SK-N-SH treated with all-trans-retinoic acid at 6 μM for 48 hours (cell line): ENCODE measurements around the gene LIPJ.

ENCODE experiments used
- ATAC-seq: fragments of 200-7000 bp; cut with Tn5 transposase; 3 replicates; pipeline ENCODE4 v1.9.1; 2020; ENCODE audit warnings: mild to moderate bottlenecking, moderate library complexity
- ARNTL ChIP-seq: fragments of 450-650 bp; formaldehyde crosslinking; IDR thresholded peaks from 2 replicates; pipeline ENCODE4 v1.5.0; 2020; ENCODE audit warnings: low read depth, mild to moderate bottlenecking, moderate library complexity, borderline replicate concordance
- BACH2 ChIP-seq: fragments of 250-450 bp; sonication (Bioruptor Pico); IDR thresholded peaks from 2 replicates; pipeline ENCODE4 v1.9.0; 2021; ENCODE audit warnings: mild to moderate bottlenecking, borderline replicate concordance
- CREB5 ChIP-seq: fragments of 250-450 bp; sonication (Bioruptor Pico); IDR thresholded peaks from 2 replicates; pipeline ENCODE4 v1.5.1; 2020; ENCODE audit warnings: low read depth, mild to moderate bottlenecking, moderate library complexity
- CSDC2 ChIP-seq: fragments of 250-450 bp; sonication (Bioruptor Pico); IDR thresholded peaks from 2 replicates; pipeline ENCODE4 v1.5.0; 2020; ENCODE audit warnings: mild to moderate bottlenecking, moderate library complexity
- CSRNP3 ChIP-seq: fragments of 250-450 bp; sonication (Bioruptor Pico); IDR thresholded peaks from 2 replicates; pipeline ENCODE4 v1.5.1; 2021; ENCODE audit warnings: mild to moderate bottlenecking, moderate library complexity
- ESRRG ChIP-seq: fragments of 250-450 bp; sonication (Bioruptor Pico); IDR thresholded peaks from 2 replicates; pipeline ENCODE4 v1.6.1; 2021; ENCODE audit warnings: mild to moderate bottlenecking
- GLIS3 ChIP-seq: fragments of 250-450 bp; sonication (Bioruptor Pico); IDR thresholded peaks from 2 replicates; pipeline ENCODE4 v1.5.0; 2020; ENCODE audit warnings: mild to moderate bottlenecking, moderate library complexity
- ISL1 ChIP-seq: fragments of 250-450 bp; sonication (Bioruptor Pico); IDR thresholded peaks from 2 replicates; pipeline ENCODE4 v2.1.2; 2022; ENCODE audit warnings: mild to moderate bottlenecking, moderate library complexity
- PATZ1 ChIP-seq: fragments of 250-450 bp; sonication (Bioruptor Pico); IDR thresholded peaks from 2 replicates; pipeline ENCODE4 v1.8.0; 2020; ENCODE audit warnings: mild to moderate bottlenecking, moderate library complexity, borderline replicate concordance
- POU6F1 ChIP-seq: fragments of 250-450 bp; sonication (Bioruptor Pico); IDR thresholded peaks from 2 replicates; pipeline ENCODE4 v1.8.0; 2021; ENCODE audit warnings: low read depth, mild to moderate bottlenecking, moderate library complexity, borderline replicate concordance
- PPARA ChIP-seq: fragments of 250-450 bp; sonication (Bioruptor Pico); IDR thresholded peaks from 2 replicates; pipeline ENCODE4 v1.5.0; 2020; ENCODE audit warnings: mild to moderate bottlenecking, borderline replicate concordance
- RARB ChIP-seq: fragments of 250-450 bp; sonication (Bioruptor Pico); IDR thresholded peaks from 2 replicates; pipeline ENCODE4 v1.8.0; 2021; ENCODE audit warnings: mild to moderate bottlenecking, moderate library complexity
- SNAI2 ChIP-seq: fragments of 250-450 bp; sonication (Bioruptor Pico); IDR thresholded peaks from 2 replicates; pipeline ENCODE4 v1.5.0; 2020; ENCODE audit warnings: mild to moderate bottlenecking, moderate library complexity
- TCF4 ChIP-seq: fragments of 250-450 bp; sonication (Bioruptor Pico); IDR thresholded peaks from 2 replicates; pipeline ENCODE4 v1.8.0; 2021; ENCODE audit warnings: mild to moderate bottlenecking, moderate library complexity, borderline replicate concordance
- TSHZ2 ChIP-seq: fragments of 250-450 bp; sonication (Bioruptor Pico); IDR thresholded peaks from 2 replicates; pipeline ENCODE4 v1.5.0; 2020; ENCODE audit warnings: mild to moderate bottlenecking, moderate library complexity
- ZC3H10 ChIP-seq: fragments of 250-450 bp; sonication (Bioruptor Pico); IDR thresholded peaks from 2 replicates; pipeline ENCODE4 v1.5.1; 2021; ENCODE audit warnings: mild to moderate bottlenecking, moderate library complexity
- ZFP30 ChIP-seq: fragments of 450-650 bp; formaldehyde crosslinking; IDR thresholded peaks from 2 replicates; pipeline ENCODE4 v1.5.0; 2022; ENCODE audit warnings: mild to moderate bottlenecking, moderate library complexity
- ZNF565 ChIP-seq: fragments of 450-650 bp; formaldehyde crosslinking; conservative IDR thresholded peaks from 2 replicates; pipeline ENCODE4 v1.5.0; 2020; ENCODE audit warnings: low read depth, mild to moderate bottlenecking, moderate library complexity
- ZNF70 ChIP-seq: fragments of 450-650 bp; formaldehyde crosslinking; IDR thresholded peaks from 2 replicates; pipeline ENCODE4 v1.5.0; 2020; ENCODE audit warnings: mild to moderate bottlenecking, moderate library complexity
- ZNF8 ChIP-seq: fragments of 450-650 bp; formaldehyde crosslinking; IDR thresholded peaks from 2 replicates; pipeline ENCODE4 v1.5.0; 2020; ENCODE audit warnings: mild to moderate bottlenecking, moderate library complexity

The LIPJ gene

GRCh38 chr10:88594482-88594881, 7.9 kb downstream of the LIPJ start (continued):
- TF ChIP-seq CREB5 = no peak
- TF ChIP-seq ESRRG = no peak
- no peak for TF ChIP-seq ZC3H10
- TF ChIP-seq ZNF70 = no peak
- TF ChIP-seq GLIS3 (CRISPR knock-in tag) = no peak
- no peak for TF ChIP-seq ISL1 (CRISPR knock-in tag)
- no peak for TF ChIP-seq CSRNP3 (CRISPR knock-in tag)
- no peak for TF ChIP-seq PPARA (CRISPR knock-in tag)
- TF ChIP-seq, all 23 proteins: peak for 0

- no peak for TF ChIP-seq CSDC2 (CRISPR knock-in tag)
- TF ChIP-seq POU6F1 (CRISPR knock-in tag) = no peak
- TF ChIP-seq ESRRG = no peak
- TF ChIP-seq ZNF70 = no peak
- TF ChIP-seq RARB (CRISPR knock-in tag) = no peak
- TF ChIP-seq TSHZ2 (CRISPR knock-in tag) = no peak
- TF ChIP-seq ZNF565 (CRISPR knock-in tag) = no peak
- TF ChIP-seq SNAI2 (CRISPR knock-in tag) = no peak
- TF ChIP-seq CREB5 = no peak
- TF ChIP-seq ZNF8 (CRISPR knock-in tag) = no peak
- no peak for TF ChIP-seq TCF4
- TF ChIP-seq ZFP30 = no peak
- TF ChIP-seq PATZ1 (CRISPR knock-in tag) = no peak
- TF ChIP-seq ISL1 (CRISPR knock-in tag) = no peak
- no peak for TF ChIP-seq BACH2 (CRISPR knock-in tag)
- no peak for TF ChIP-seq ARNTL (CRISPR knock-in tag)
These were observed 11.5 kb downstream of the LIPJ start for GRCh38 chr10:88598055-88598454.

GRCh38 chr10:88608052-88608732, 21.6 kb downstream of the LIPJ start:
- no peak for ATAC-seq
- TF ChIP-seq CSRNP3 (CRISPR knock-in tag) (no peak), PPARA (CRISPR knock-in tag) (no peak), ZC3H10 (no peak), ISL1 (CRISPR knock-in tag) (no peak), ZFP30 (no peak), POU6F1 (CRISPR knock-in tag) (no peak)
- TF ChIP-seq, all 23 proteins: peak for 0

More at GRCh38 chr10:88598055-88598454, 11.5 kb downstream of the LIPJ start:
- ATAC-seq = no peak
